Dermis blood vessel endothelial cell (primary cell): ENCODE measurements around the gene PDE6A. TPM values are rescaled to one million over a fixed set of nuclear protein-coding genes. Genes with fewer than 3 reads are reported as not detected.

ENCODE experiments used
- DNase-seq: peaks from one replicate; pipeline ENCODE4 v3.0.0; 2010
- total RNA-seq: library from RNA; depleted of rRNA; stranded (reverse); fragments of >200 nt; gene quantifications from 2 replicates; pipeline ENCODE4 v1.2.3, GENCODE V29; 2014

PDE6A gene
- total RNA-seq, 1 donor from 2014 or later, result not detected

- no peak for DNase-seq
Observed at GRCh38 chr5:149808264-149808982, 136.2 kb downstream of the PDE6A start.

Other genes starting within 250 kb of the PDE6A start
- gene PPARGC1B, start 214.5 kb downstream of the PDE6A start, total RNA-seq, result 1.0 and 2.2 TPM in 2 replicates
- 22.0 and 25.3 TPM in 2 replicates for gene SLC26A2, start 16.0 kb upstream of the PDE6A start, total RNA-seq
- 5.3 and 6.0 TPM in 2 replicates for gene TIGD6, start 55.9 kb upstream of the PDE6A start, total RNA-seq
- gene HMGXB3, start 55.9 kb upstream of the PDE6A start, total RNA-seq, result 33.2 and 45.9 TPM in 2 replicates
- not detected in 2 replicates for gene CSF1R, start 141.8 kb upstream of the PDE6A start, total RNA-seq
- 9.9 and 17.0 TPM in 2 replicates for gene PDGFRB, start 211.1 kb upstream of the PDE6A start, total RNA-seq
- gene CDX1, start 222.0 kb upstream of the PDE6A start, total RNA-seq, result not detected in 2 replicates
- gene SLC6A7, start 245.3 kb upstream of the PDE6A start, total RNA-seq, result not detected in 2 replicates